ENCODE results near the gene TAS1R2. TPM values are rescaled to one million over a fixed set of nuclear protein-coding genes. Genes with fewer than 3 reads are reported as not detected.

Gene TAS1R2
- total RNA-seq (2022; extraction: Qiagen RNA extraction; ENCODE audit: low read depth) = not detected in 5 replicates

DNA sequence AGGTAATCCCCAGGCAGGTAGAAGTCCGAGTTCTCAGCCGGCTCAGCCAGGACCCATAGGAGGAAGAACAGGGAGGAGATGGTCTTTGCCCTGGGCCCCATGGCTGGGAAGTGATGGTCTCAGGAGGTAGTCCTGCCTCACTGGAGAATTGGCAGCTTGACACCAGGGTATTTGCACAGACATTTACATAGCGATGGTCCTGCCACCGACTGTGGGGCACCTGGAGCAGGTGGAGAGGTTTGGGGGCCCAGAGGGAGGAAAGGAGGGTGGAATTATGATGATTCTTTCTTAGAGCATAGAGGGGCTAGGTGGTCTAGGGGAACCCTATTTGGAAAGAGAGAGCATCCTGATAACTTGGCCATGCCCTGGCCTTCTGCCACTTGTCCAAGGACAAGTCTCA is at the start of gene TAS1R2:
TSS of gene TAS1R2 (minus strand) at position 101 of the 400 bp plus-strand sequence. CDS start at position 101, 0 bp downstream.

DNA sequence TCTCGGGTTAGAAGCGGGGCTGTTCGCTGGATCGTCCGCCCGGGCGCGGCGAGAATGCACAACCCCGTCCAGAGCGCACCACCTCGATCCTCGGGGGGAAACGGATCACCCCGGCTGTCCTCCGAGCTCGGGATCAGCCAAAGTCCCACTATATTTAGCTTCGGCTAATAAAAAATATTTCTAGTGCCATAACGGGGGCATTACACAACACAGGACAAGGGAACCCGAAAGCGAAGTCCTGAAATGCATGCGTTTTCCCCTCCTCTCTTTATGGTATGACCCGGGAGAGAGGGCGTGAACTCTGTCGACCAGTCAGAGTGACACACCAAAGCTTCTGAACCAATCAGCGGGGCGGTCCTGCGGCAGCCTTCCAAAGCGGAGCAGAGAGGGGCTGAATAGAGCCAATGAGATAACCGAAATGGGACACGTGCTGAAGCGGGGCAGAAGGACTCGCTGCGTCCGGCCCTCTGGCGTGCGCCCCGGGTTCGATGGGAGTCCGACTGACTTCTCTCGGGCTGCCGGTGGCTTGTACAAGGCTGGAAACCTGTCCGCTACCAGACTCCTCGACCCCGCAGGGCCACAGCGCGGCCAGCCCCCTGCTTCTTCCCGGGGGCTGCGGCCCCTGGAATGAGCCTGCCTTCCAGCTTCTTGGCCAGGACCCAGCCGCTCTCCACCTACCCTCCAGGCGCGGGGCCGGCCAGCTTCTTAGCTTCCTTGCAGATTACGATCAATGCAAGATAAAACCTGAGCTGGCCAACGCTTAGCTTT is 43.2 kb upstream of the TAS1R2 start, which contains the start of gene ALDH4A1:
TSS of gene ALDH4A1 (minus strand) at position 33 of the 768 bp plus-strand sequence. CDS start at position 1, 32 bp downstream.

Other genes with a start within 250 kb of the TAS1R2 start
- 0.56 to 0.84 TPM (median 0.70 TPM) in 5 replicates for gene PAX7, start 228.8 kb downstream of the TAS1R2 start, total RNA-seq (2022; extraction: Qiagen RNA extraction; ENCODE audit: low read depth)
- 10.7 to 14.0 TPM (median 13.2 TPM) in 5 replicates for gene ALDH4A1, start 42.9 kb upstream of the TAS1R2 start, total RNA-seq (2022; extraction: Qiagen RNA extraction; ENCODE audit: low read depth)
- 6.3 to 9.4 TPM (median 8.9 TPM) in 5 replicates for gene IFFO2, start 97.0 kb upstream of the TAS1R2 start, total RNA-seq (2022; extraction: Qiagen RNA extraction; ENCODE audit: low read depth)

All from A549 treated with GW870086 at 1 μM for 4 hours (cell line).